ENCODE measurements around the gene PLCD1. TPM values are rescaled to one million over a fixed set of nuclear protein-coding genes. Genes with fewer than 3 reads are reported as not detected.

PLCD1 gene
- total RNA-seq, 1 donor, result 15.5 TPM

DNA sequence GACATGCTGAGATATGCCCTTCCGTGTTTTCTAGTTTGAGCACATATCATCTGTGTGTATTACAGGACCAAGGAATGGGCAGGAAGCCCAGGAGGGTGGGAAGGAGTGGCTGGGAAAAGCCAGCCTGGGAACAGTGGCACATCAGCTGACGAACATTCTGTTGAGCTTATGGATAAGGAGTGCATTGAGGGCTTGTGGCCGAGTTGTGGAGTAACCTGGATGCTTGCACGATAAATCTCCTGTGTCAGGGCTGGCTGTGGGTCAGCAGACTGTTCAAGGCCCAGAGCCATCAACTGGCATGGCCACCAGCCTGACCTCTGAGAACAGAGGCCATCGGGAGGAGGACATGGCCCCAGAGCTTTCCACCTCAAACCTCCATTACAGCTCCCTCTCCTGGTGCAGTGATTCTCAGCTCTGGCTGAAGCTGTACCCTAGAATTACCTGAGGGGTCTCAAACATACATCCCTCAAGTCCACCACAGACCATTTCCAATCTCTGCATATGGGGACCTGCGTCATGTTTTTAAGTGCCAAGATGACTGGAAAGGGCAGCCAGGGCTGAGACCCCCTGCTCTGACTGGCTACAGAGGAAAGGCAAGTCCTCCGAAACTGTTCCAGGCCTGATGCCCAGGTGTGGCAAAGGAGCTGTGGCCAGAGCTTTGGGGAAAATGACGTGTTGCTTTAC is 43.7 kb downstream of the PLCD1 start:
- peak; percentile 43 for DNase-seq (ENCODE audit: low read depth)
- TF ChIP-seq, protein P1, sequence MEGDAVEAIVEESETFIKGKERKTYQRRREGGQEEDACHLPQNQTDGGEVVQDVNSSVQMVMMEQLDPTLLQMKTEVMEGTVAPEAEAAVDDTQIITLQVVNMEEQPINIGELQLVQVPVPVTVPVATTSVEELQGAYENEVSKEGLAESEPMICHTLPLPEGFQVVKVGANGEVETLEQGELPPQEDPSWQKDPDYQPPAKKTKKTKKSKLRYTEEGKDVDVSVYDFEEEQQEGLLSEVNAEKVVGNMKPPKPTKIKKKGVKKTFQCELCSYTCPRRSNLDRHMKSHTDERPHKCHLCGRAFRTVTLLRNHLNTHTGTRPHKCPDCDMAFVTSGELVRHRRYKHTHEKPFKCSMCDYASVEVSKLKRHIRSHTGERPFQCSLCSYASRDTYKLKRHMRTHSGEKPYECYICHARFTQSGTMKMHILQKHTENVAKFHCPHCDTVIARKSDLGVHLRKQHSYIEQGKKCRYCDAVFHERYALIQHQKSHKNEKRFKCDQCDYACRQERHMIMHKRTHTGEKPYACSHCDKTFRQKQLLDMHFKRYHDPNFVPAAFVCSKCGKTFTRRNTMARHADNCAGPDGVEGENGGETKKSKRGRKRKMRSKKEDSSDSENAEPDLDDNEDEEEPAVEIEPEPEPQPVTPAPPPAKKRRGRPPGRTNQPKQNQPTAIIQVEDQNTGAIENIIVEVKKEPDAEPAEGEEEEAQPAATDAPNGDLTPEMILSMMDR (IDR thresholded peaks at IDR 0.05; ENCODE audit: insufficient read depth, low read depth, low read length), result peak; percentile 3
- no peak overlapping the region for H3K4me3 ChIP-seq (ENCODE audit: low read depth, low read length)

DNA sequence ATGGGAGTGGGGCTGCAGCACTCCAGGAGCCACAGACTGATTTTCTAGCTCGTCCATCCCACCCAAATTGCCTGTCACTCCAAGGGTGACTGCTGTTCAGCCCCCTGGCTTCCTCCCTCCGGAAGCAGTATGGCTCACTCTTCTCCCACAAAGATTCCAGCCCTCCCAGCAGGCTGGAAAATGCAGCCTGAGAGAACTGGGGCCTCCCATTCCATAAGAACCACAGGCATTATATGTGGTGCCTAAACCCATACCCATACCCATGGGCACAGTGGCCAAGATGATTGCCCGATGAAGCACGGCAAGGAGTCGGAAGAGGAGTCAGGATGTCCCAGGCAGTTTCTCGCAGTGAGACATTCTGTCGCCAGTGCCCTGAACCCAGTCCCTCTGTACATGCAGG is 44.8 kb downstream of the PLCD1 start:
- TF ChIP-seq, protein P1 (IDR thresholded peaks at IDR 0.05; ENCODE audit: insufficient read depth, low read depth, low read length), result no peak
- no peak for DNase-seq (ENCODE audit: low read depth)
- no peak overlapping the region for H3K4me3 ChIP-seq (ENCODE audit: low read depth, low read length)

DNA sequence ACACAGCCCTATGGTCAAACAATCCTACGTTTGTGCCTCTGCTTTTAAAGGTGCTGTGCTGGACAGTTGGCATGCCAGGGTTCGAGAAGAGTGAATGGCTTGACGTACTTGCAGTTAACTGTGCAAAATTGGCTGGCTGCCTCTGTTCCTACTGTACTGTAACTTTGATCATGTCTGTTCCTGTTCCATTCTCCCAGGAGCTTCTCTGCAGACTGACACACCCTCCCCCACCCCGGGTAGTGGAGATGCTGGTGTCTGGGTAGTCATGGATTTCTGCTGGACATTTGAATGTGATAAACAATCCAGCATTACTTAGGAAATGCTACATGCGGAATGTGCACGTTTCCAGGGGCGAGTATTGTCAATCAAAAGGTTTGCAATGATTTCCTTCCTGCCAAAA is 45.4 kb downstream of the PLCD1 start:
- no peak overlapping the region for H3K4me3 ChIP-seq (ENCODE audit: low read depth, low read length)
- DNase-seq (ENCODE audit: low read depth), result no peak
- TF ChIP-seq, protein P1 (IDR thresholded peaks at IDR 0.05; ENCODE audit: insufficient read depth, low read depth, low read length), result no peak

DNA sequence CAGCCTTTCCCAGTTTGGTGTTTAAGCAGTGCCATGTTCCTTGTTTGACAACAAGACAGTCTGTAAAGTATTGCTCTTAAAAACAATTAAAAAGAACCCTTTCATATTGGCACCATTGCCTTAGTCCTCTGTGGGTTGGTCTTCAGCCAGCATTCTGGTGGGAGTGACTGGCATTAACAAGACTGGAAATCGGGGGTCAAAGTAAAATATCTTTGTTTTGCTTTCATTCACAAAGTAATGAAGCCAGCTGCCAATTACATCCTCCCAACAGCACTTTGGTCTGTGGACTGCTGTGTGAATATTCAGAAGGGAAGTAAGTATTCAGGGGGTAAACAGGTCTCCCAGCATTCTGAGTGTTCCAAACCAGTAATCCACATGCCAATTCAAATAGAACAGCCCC is 47.1 kb downstream of the PLCD1 start:
- TF ChIP-seq, protein P1 (IDR thresholded peaks at IDR 0.05; ENCODE audit: insufficient read depth, low read depth, low read length), result no peak
- no peak for DNase-seq (ENCODE audit: low read depth)
- H3K4me3 ChIP-seq (ENCODE audit: low read depth, low read length), result no peak overlapping the region

DNA sequence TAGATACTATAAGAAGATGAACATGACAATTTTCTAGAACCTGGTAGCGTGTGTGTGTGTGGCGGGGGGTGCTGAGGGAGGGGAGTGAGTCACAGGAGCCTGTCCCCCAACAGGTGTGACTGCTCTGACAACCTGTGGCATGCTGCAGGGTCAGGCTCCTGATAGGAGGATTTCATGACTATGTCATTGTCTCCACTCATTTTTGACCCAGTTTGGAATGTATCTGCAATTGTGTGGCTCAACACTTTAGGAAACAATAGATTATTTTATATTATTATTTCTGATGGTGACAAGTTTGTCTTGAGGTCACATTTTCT is 48.1 kb downstream of the PLCD1 start:
- no peak for DNase-seq (ENCODE audit: low read depth)
- TF ChIP-seq, protein P1 (IDR thresholded peaks at IDR 0.05; ENCODE audit: insufficient read depth, low read depth, low read length), result no peak
- H3K4me3 ChIP-seq (ENCODE audit: low read depth, low read length), result no peak overlapping the region

DNA sequence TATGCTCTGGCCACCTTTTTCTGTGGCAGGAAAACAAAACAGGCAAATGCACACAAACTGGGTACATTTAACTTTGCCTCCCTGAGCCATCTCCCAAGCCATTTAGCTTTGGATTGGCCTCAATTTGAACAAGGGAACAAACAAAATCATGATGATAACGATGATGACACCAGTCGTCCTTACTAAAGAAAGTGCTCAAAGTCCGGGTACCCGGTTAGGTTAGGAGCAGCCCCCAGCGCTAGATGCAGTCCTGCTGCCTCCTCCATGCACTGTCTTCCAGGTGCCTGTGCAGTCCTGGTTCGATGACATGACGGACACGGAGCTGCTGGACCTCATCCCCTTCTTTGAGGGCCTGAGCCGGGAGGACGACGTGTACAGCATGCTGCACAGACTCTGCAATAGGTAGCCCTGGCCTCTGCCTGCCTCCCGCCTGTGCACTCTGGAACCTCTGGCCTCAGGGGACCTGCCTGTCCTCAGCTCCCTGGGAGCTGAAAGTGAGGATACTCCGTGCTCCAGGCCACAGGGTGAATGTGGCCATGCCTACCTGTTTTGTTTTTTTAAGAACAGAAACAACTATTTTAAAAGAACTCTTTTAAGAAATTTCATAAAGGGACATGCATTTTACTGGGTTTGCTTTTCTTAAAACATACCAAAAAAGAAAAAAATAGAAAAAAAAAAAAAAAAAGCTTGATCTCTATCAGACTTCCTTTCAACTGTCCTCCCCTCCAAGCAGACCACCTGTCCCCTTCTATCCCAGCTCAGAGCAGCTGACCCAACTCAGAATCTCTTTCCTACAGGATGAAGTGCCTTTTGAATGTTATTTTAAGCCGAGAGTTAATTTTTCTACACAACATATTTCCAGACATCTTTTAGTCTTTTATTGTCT is 48.7 kb downstream of the PLCD1 start:
- no peak overlapping the region for H3K4me3 ChIP-seq (ENCODE audit: low read depth, low read length)
- DNase-seq (ENCODE audit: low read depth), result no peak
- TF ChIP-seq, protein P1 (IDR thresholded peaks at IDR 0.05; ENCODE audit: insufficient read depth, low read depth, low read length), result no peak
